HG02938 (cell line): ENCODE results near the gene LRFN2.

Source experiments
- ATAC-seq: cut with Tn5 transposase; IDR thresholded peaks from one replicate; pipeline ENCODE4 v1.9.1; 2021; ENCODE audit warnings: mild to moderate bottlenecking, moderate library complexity; ENCODE audit not compliant: unreplicated experiment

The LRFN2 gene

GRCh38 chr6:40520678-40521077 is 66.5 kb downstream of the LRFN2 start:
- ATAC-seq: no peak

GRCh38 chr6:40520084-40520483 is 67.1 kb downstream of the LRFN2 start:
- no peak for ATAC-seq

- no peak for ATAC-seq
Measured at GRCh38 chr6:40517654-40518053, 69.5 kb downstream of the LRFN2 start.

DNA sequence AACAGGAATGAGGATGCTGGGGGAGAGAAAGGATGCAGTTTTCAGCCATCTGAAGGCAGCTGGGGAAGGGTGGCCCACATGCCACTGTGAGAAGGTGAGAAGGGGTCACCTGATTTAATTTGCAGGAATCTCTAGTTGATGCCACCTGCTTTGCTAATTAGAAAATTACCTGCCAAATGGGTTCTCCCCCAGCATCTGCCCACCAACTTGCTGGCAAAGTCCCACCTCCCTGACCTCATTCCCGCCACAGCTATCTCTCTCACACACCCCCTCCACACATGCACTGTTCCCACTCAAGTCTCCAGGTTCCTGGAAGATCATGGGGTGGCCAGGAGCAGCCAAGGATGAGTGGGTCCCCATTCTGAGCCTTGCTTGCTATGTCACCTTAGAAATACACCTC is 70.7 kb downstream of the LRFN2 start:
- no peak for ATAC-seq

GRCh38 chr6:40512340-40512739 is 74.8 kb downstream of the LRFN2 start:
- ATAC-seq: no peak

- no peak for ATAC-seq
Measured at GRCh38 chr6:40511884-40512283, 75.3 kb downstream of the LRFN2 start.

DNA sequence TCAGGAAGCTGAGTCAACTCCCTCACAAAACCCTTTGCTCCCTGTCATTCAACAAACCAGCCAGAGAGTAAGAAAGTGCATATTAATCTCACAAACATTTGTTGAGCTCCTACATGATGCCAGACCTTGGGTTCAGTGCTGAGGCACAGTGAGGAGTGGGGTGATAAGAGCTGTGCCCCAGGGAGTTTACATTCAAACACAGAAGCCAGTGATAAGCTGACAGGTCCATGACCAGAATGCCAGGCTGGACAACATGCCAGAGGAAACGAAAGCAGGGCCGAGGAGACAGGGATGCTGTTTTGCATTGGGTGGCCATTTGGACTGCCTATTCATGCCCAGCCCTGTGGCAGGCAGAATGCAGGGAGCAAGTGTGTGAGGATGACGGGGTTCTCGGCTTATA is 76.7 kb downstream of the LRFN2 start:
- ATAC-seq: no peak

- no peak for ATAC-seq
Measured at GRCh38 chr6:40509716-40510260, 77.4 kb downstream of the LRFN2 start.

- ATAC-seq: no peak
Measured at GRCh38 chr6:40509086-40509485, 78.1 kb downstream of the LRFN2 start.

- ATAC-seq: no peak
Measured at GRCh38 chr6:40506954-40507353, 80.2 kb downstream of the LRFN2 start.

- no peak for ATAC-seq
Measured at GRCh38 chr6:40505191-40505810, 81.9 kb downstream of the LRFN2 start.

DNA sequence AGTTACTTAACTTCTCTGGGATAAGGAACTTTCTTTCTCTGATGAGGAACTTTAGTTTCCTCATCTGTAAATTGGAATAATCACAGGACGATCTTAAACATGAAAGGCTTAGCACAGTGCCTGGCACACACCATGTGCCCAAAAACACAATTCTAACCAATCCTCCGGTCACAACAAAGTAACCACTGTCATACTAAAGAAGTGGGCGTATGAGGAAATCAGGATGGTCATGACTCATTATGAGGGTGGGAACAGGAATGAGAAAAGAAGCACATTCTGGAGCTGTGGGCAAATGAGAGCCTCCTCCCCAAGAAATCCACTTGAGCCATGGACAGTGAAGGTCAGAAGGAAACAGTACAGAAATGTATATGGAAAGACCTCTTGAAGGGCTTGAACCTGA is 82.9 kb downstream of the LRFN2 start:
- ATAC-seq: no peak

DNA sequence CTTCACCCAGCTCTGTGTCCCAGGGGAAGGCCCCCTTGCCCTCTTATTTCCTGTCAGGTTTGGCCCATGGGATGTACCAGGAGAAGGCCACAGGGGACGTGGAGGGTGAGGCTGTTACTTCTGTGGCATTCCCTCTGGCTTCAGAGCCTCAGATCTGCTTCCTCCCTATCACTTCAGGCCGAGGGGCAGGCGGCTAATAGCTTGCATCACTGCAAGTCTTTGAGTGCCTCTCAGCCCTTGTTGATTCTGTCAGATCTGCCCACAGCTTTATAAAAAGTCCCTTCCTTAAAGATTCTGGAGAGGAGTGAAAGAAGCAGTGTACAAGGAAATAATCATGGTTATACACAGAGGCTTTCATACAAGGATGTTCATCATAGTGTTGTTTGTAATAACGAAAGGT is 86.9 kb downstream of the LRFN2 start:
- ATAC-seq: no peak

DNA sequence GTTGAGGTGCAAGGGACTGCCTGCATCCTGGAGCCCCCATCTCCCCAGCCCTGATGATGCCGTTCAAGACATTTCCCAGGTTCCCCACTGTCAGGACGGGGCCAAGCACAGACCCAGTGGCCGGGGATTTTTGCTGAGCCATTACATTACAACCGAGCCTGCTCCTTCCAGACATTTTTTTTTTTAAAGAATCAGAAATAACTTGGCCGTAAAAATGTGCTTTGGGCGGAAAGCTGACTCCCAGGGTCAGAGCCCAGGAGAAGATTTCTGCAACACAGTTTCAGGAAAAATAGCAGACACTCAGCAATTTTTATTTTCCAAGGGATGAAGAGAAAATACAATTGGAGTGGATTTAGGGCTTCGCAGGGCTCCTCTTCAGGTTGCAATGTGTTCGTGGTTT is 87.9 kb downstream of the LRFN2 start:
- no peak for ATAC-seq

DNA sequence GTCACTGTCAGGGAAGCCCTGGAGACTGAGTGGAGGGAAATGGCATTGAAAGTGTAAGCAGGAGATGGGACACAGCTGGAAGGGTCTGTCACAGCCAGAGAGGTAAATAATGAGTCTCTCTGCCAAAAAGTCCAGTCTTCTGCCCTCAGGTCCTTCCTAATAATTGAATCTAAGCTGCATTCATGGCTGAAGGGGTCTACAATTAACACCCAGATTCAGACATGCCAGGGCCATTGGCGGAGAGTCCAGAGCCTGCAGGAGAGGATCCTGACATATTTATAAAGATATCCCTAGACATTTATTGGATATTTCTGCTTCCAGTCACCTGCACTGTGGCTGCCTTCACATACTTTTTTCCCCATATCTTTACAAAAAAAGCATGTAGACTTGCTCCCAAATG is 89.0 kb downstream of the LRFN2 start:
- no peak for ATAC-seq

GRCh38 chr6:40492187-40492586 is 95.0 kb downstream of the LRFN2 start:
- ATAC-seq: no peak

DNA sequence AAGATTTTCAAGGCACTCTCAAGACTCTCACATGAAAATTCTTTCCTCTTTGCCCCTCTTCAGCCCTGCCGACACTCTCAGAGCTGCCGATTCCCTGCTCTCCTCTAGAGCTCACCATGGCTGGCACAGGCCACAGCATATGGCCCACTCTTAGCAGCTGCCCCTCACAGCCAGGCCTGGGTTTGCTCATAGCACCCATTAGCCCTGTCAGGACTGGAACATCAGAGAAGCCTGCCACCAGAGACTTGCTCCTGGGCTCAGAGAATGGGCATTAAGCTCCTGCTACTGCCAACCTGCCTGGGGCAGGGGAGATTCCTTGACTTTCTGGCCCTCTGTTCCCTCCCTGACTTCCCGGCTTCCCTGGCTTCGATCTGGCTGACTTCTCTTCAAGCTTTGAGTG is 96.7 kb downstream of the LRFN2 start:
- no peak for ATAC-seq

DNA sequence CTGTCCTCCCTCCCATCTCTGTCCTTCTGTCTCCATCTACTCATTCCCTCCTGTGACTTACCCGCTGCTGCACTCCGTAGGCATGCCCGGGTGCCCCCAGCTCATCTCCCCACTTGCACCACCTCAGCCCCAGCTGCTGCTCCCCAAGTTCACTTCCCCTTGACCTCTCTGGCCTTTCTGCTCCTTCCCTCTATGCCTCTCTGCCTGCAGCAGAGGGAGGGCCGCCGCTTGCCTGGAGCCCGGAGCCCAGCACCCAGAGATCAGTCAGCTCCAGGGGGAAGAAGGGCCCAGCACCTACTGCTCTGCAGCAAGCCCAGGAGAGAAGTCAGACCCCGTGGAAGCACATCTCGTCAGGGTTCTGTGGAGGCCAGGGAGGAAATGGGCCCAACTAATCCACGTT is 97.4 kb downstream of the LRFN2 start:
- ATAC-seq: no peak

- ATAC-seq: no peak
Measured at GRCh38 chr6:40486576-40486975, 100.6 kb downstream of the LRFN2 start.

DNA sequence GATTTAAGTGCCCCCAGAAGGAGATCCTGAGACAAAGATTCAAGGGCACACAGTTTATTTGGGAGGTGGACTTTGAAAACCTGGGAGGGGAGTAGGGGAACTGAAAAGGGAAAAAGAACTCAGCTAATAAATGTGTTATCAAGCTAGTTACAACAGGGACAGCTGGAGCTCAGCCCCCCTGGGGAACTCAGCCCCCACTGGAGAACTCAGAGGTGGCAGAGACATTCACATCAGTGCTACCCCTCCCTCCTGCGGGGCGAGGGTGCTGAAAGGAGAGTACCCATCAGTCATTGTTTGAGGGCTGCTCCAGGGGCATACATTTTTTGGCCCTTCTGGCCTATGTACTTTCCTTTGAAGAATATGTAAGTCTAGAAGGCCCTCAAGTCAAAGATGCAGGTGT is 101.4 kb downstream of the LRFN2 start:
- no peak for ATAC-seq

DNA sequence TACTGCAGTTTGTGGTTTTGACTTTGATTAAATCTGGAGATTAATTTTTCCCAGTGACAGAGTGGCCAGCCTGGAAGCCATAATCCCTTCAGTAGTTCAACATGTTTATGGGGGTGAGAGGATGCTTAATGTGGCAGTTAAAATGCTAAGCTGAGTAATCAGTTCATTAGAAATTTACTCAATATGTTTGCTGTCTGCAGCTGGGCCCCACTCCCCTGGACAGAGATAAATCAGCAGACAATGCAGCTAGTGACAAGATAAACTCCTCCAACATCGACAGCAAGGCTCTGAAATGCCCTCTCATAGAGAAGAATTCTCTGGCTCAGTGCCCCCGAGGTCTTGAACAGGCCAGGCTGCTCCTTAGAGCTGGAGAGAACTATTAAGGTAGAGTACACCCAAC is 101.9 kb downstream of the LRFN2 start:
- no peak for ATAC-seq

DNA sequence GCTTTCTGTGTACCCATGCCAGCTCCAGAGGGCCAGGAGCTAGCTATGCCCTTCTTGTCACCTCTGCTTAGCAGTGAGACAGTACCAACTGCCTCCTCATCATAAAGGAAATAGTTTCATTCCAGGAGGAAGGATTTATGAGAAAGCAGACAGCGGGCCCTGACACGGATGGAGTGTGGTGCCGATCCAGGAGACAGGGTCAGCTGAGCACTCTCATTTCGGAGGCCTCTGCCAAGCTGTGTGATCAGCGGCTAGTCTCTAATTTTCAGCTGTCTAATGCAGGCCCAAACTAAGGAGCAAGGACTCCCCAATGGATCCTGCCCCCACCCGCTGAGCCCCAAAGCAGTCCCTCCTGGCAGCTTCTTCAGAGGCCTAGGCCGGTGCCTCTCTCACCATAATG is 103.1 kb downstream of the LRFN2 start:
- no peak for ATAC-seq

DNA sequence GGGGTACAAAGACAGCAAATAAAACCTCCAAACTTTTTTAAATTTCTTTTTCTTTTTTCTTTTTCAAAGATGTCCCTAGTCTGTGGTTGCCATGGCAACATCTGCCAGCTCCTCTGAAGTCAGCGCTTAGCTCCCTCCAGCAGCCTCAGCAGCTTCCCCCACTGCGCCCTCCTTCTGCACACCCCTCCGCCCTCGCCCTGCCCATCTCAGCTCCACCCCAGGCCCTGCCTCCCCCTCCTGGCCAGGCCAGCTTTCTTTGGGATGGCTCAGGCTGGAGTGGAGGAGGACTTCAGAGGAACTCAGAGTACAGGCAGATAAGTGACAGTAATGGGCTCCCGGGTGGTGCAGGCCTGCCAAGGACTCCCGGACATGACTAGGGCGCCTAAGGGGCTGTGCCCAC is 104.6 kb downstream of the LRFN2 start:
- ATAC-seq: no peak
